Stimulated activated naive CD8-positive, alpha-beta T cell treated with anti-CD3 and anti-CD28 coated beads, Interleukin-15, Interleukin-2, amounts not matched to agents 100 U/mL and 50 U/mL, for 24 hours (primary cell): ENCODE results near the gene AVPR1B.

Source experiments
- ATAC-seq: fragments of 150-1000 bp; cut with Tn5 transposase; one replicate; pipeline ENCODE4 v1.10.0; 2021
- DNase-seq: peaks from one replicate; pipeline ENCODE4 v3.0.0; 2021

Gene AVPR1B

DNA sequence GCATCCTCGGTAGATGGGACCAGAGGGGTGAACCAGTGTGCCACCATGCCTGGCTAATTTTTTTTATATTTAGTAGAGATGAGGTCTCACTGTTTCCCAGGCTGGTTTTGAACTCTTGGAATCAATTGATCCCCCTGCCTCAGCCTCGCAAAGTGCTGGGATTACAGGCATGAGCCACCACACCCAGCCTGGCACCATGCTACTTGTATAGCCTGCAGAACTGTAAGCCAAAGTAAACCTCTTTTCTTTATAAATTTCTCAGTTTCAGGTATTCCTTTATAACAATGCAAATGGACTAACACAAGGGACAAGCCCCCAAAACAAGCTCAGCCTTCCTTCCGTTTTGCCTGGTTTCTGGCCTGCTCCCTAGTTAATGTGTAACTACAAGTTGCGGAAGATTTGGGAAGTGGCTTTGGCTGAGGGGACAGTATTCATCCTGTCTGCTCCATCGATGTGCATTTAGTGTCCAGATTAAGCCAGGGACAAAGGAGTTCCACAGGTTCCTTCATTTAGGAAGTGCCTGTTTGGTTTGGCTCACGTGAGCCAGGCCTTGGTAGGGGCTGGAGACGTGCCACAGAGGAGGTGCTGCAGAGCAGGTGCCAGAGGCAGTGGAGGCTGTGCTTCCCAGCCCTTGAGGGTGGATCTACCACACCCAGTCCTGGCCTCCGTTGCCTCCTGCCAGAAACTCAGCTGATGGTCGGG, 4.4 kb downstream of the AVPR1B start:
- DNase-seq (no peak), ATAC-seq (no peak)

DNA sequence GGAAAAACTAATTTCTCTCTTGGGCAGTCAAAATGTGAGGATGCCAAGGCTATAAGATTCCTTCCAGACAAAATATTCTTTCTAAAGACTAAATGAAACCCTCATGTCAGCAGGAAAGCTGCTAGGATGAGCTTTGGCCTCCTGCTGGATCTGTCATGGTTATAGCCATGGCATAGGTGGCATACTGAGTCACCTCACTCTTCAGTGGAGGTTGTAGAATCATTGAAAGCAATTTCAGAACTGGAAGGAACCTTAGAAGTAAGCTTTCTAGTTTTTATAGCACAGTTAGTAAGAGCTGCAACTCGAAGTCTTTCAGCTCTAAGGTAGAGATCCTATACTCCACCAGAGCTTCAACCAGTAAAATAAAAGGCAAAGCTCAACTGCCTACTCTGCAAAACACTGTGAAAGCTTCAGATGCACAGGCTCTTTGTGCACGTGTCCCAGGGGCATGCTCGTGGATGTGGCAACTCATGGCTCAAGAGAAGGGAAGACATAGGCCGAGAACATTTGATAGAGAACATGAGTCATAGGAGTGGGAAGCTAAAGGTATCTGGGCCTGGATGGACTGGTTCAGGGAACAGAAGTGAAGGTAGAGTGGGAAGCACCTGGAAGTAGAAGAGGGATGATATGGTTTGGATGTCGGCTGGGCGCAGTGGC, 5.8 kb downstream of the AVPR1B start:
- ATAC-seq (no peak), DNase-seq (no peak)

DNA sequence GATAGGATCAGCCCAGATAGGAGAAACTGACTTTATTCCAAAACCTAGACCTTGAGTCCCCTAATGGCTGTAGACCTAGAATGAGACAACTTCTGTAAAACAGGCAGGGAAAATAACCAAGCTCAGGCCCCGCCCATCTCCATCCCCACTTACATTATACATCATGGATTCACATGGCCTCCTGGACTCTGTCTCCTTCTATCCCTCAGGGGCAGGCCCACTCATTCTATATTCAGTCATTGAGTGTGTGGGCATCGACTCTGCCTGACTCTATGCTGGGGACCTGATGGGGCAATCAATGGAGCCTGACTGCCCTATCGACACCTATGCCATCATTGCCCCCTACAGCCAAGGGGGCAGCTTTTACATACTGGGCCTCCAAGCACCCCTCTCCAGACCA, 6.4 kb downstream of the AVPR1B start:
- ATAC-seq (no peak), DNase-seq (no peak)

DNA sequence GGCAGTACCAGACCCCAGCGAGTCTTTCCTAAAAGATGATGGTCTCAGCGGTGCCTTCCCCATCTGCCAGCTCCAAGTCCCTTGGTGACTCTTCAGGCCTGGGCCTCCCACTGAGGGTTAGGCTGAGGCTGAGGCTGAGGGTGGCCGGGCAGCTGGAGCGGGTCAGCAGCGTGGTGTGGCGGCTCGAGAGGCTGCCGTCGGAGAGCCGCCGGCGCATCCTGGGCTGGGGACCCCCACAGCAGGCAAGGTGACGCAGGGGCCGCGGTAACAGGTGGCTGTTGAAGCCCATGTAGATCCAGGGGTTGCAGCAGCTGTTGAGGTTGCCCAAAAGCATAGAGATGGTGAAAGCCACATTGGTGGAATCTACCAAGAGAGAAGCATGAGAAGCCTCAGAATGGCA, 7.0 kb downstream of the AVPR1B start:
- DNase-seq = no peak
- no peak for ATAC-seq

DNA sequence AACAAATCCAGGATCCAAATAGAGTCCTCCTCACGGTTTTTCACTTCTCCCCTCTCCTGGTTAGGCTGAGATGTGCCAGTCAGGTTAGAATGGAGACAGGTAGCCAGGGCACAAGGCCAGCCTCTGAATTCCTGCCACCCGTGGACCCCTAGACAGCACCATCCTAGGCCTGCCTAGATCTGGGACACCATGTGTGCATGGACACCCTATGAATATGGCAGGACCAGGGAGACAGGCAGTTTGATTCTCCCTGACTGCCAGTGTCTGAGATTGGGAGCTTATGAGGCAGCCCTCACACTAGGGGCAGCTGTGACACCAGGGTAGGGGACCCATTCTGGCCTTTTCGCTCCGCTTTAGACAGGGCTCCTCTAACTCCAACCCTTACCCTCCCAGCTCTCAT, 7.5 kb downstream of the AVPR1B start:
- DNase-seq = no peak
- ATAC-seq = no peak

DNA sequence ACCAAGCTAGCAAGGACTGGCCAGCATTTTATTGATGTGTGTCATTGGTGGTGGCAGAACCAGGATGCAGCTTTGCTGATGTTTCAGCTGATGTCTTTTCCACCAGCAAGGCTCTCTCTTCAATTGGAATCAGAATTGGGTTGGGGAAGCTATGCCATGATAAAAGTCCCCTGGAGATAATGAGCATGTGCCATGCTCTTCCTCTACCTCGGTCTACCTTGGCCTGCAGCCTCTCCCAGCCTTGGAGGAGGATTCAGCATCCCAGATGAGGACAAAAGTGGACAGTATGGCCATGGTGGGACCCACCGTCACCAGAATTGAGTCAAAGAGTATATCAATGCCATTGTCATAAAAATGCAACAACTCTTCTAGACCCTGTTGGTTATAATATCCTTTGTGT, 8.6 kb downstream of the AVPR1B start:
- DNase-seq = no peak
- no peak for ATAC-seq

DNA sequence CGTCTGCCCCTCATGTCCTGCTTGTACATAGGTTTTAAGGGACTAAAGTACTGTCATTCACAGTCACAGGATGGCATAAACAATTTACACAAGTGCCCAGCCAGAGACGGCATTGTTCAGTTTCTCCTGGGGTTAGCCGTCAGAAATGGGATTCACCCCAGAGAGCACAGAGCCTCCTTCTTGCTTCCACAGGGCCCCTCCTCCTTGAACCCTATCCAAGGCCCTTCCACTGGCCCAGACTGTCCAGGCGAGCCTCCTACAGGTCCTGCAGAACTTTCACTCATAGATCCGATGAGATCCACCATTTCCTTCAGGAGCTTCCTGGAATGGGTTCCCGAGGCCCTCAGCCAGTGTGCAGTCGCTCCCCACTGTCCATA, 10.0 kb downstream of the AVPR1B start:
- DNase-seq (no peak), ATAC-seq (no peak)

DNA sequence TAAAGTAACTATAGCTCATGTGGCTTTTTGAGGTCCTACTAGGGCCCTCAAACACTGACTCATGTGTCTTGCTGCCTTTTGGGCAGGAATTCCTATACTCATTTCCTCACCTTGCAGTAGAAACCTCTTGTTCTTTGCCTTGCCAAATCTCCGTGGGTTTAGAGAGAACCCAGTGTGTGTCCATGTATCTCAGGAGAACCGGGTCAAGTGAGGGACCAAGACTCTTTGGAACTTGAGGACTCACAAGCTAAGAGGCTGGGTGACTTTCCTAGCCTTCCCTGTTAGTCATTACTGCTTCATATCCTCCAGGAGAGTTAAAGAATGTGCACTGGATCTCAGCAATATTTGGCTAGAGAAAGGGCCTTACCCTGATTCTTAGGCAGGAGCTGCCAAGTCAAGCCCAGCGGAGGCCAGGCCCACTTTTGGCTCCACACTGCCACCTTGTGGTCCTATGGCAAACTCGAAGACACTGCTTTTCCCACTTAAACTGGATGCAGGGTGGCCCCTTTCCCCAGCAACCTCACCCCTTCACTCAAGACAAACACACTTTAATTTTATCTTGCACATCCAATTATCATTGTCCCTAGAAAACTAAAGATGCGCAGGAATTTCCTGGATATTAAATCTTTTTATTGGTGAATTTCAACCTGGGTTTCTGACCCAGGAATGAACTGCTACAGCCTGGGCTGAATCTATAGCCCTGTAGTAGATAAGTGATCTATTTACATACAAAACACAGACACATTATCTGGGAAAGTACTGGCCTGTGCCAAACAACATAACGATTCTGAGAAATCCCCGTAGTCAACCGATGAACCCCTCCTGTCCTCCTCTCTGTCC, 10.6 kb downstream of the AVPR1B start:
- peak; percentile 71 for ATAC-seq
- DNase-seq = peak; percentile 83

DNA sequence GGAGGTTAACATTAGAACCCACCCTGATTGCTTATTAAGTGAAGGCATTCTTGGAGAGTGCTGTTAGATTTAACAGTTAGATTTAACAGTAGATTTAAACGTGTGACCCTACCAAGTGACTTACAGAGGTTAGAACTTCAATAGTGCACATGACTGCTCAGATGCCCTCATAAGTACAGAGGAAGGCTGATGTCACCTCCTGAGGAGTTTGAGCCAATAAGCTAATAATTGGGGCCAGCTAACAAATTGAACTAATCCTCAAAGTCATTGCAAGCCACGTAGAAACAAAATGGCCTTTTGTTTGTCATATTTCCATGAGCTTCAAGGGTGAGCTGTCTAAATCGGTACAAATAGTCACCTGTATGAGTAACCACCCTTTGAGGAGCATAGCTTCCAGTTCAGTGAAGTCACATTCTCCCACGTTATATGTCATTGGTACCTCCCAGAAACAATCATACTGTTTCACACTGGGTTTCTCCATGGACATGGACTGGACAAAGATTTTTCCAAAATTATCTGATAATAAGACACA, 11.7 kb downstream of the AVPR1B start:
- no peak for ATAC-seq
- no peak for DNase-seq

DNA sequence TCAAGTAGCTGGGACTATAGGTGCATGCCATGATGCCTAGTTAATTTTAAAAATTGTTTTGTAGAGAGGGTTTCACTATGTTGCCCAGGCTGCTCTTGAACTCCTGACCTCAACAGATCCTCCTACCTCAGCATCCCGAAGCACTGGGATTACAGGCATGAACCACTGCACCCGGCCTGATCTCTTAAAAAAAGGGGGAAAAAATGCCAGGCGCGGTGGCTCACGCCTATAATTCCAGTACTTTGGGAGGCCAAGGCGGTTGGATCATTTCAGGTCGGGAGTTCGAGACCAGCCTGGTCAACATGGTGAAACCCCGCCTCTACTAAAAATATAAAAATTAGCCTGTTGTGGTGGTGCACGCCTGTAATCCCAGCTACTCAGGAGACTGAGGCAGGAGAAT, 13.2 kb downstream of the AVPR1B start:
- DNase-seq (no peak), ATAC-seq (no peak)

DNA sequence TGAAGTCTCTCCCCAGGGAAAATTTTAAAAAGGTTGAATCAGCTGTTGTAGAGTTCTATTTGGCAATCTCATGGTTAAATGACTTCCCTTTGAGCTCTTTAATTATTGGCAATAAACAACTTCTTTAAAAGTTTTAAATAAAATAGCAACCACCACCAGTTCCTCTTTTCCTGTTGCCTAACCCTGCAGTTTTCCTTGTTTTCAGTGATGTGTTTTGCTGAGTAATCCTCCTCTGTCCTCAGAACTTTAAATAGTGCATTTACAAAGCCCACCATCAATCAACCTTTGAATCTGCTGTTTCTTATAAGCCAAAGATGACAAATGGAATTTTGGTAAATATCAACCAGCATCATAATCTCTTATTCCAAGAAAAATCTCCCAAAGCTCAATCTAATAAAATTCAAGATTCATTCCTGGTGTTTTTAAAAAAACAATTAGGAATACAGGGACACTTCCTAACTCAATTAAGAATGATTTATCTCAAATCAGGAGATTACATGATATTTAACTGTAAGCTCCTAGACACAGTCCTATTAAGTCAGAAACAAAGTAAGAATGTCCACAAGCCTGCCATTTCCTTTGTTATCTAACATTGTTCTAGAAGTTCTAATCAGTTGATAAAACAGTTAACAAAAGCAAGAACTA, 14.8 kb downstream of the AVPR1B start:
- no peak for ATAC-seq

DNA sequence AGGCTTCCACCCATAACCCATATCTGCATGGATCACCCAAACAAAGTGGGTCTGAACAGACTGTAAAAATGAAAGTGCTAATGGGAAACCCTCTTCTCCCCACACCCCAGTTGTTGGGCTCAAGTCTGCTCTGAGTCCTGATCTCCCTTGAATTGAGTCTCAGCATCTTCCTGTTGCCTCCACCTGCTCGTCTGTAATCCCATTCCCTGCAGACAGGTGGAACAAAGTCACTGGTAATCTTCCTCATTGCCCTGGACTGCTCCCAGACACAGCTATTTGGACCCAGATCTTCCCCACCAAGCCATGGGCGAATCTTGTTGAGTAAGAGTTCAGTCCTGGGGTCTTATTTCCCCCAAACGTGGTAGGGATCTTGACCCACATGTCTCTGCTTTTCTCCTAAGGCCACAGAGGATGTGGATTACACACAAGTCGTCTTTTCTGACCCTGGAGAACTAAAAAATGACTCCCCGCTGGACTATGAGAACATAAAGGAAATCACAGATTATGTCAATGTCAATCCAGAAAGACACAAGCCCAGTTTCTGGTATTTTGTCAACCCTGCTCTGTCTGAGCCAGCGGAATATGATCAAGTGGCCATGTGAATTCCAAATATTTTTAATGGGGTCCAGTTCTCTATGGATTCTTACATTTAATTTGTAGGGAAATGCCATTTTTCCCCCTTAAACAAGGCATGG, 15.7 kb downstream of the AVPR1B start:
- no peak for DNase-seq

More for the DNA sequence above, 14.8 kb downstream of the AVPR1B start:
- DNase-seq = no peak

DNA sequence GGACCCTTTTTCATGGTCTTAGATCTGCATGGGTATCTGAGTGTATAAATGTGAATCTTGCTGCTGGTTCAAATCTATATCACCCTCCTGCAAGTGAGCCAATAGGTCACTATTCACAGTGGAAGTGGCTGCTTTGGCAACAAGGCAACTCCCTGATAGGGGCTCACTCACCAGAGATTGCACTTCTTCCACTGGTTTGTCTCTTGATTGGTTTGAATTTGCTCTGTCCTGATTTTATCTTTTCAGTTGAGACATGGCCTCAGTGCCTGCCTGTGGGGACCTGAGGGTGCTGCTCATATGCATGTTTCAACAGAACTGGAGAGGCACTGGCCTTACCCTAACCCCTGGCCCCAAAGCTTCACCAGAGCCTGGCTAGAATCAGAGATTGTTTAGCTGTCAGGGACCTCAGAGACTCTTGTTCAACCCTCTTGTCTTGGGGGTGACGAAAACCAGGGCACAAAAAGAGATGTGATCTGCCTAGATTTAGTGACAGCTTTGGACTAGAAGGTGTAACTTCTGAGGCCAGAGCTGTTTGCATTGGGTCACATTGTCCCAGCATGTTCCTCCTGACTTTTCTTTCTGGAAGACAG, 16.9 kb downstream of the AVPR1B start:
- DNase-seq (no peak), ATAC-seq (no peak)

More for the DNA sequence above, 15.7 kb downstream of the AVPR1B start:
- ATAC-seq = no peak

DNA sequence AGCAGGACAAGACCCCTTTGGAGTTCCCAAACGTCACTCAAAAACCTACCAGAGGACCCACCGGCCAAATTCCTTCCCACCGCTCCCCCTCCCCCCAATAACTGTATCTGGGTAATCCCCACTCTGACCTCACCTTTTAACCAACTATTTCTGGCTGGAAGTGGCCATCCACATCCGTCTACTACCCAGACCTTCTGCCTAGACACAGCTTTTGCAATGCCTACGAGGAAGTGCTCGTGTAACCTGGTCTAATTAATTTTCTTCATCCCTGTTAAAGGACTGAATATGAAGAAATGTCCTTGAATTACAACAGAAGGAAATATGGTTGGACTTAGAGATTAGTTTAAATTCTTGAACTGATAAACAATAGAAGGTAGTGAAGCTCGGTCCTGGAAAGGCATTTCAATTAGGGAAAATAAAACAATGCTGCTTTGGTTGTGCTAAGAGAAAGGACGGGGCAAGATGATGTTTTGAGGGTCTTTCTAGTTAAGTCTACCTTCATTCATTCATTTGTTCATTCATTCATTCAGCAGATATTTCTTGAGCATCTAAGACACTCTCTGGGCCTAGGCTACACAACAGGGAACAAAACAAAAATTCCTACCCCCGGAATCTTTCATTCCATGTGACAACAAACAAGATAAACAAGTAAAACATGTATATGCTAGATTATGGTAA, 18.8 kb downstream of the AVPR1B start:
- no peak for DNase-seq
- no peak for ATAC-seq

DNA sequence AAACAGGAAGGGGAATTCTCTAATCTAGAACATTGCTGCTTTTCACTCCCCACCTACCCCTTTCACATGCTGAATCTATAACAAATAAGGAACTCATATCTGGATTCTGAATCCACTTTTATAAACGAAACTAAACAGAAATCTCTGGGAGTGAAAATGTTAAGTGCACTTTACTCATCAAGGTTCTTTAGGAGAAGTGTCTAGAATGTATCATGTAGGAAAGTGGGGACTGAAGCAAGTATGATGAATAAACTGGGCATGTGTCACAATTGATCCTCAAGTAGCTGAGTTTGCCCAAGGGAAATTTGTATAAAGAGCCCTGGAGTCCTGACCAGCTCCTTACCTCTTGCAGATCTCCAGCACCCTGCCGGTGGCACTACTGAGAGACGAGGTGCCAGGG, 19.8 kb downstream of the AVPR1B start:
- ATAC-seq (no peak), DNase-seq (no peak)

DNA sequence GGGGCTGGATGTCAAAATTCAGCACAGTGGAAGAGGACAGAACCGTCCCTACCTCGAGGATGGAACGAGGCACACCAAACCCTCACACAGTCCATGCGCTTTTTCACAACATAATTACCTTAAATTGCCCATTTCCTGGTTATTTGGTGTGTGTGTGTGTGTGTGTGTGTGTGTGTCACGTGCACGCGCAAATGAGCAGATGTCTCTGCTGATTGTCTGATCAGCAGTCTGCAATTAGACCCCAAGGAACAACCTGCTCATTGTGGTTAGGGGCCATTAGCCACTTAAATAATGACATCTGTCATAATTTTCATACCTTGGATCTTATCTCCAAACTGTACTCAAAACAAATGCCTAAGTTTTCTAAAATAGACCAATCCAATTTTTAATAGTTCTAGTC, 23.2 kb downstream of the AVPR1B start:
- no peak for ATAC-seq
- no peak for DNase-seq

DNA sequence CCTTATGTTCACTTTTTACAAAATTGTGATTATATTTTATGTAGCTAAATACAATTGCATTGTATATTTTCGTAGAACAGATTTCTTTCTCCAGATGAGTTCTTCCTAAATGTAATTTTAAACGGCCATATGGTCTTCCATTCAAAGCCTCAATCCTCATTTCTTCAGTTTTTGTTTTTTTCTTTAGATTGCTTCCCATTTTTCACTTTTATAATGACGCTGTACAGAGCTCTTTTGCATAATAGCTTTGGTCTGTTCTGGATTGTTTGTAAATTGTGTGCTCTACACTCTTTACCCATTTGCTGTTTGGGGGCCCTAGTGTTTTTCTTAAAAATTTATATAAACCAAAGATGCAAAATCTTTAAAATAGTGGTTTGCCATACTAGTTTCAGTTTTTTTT, 27.8 kb downstream of the AVPR1B start:
- no peak for ATAC-seq
- DNase-seq = no peak

DNA sequence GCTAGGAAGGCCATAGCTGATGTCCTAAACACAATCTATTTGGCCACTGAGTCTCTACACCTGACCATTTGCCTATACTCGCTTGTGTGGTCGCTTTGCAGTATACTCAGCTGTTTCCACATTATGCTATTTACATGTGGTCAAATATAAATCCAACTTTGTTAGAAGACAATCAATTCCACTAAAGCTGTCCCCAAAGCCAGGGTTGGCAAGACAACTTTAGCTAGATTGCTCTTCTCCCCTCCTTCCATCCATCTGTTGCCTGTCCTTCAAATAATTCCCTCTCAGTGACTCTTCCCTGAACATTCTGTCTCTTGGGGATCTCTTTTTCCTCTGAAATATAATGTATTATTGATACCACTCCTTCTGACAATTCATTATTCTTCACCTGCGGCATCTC, 30.1 kb downstream of the AVPR1B start:
- ATAC-seq = no peak
- no peak for DNase-seq

DNA sequence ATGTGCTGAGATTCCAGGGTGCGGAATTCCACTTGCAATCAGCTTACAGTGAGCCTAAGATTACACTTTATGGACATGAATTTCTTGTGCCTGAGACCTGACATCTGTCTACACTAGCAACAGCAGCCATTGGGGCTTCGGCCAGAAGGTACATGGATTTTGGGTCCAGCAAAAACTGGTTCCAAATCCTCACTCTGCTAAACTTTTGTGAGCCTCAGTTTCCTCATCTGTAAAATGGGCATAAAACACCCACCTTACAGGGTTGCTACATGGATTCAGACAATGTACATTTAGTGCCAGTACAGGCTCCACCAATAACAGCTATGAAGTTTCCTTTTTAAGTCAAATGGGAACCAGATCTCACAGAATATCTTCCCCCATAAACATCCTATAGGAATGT, 33.4 kb downstream of the AVPR1B start:
- ATAC-seq (no peak), DNase-seq (no peak)

DNA sequence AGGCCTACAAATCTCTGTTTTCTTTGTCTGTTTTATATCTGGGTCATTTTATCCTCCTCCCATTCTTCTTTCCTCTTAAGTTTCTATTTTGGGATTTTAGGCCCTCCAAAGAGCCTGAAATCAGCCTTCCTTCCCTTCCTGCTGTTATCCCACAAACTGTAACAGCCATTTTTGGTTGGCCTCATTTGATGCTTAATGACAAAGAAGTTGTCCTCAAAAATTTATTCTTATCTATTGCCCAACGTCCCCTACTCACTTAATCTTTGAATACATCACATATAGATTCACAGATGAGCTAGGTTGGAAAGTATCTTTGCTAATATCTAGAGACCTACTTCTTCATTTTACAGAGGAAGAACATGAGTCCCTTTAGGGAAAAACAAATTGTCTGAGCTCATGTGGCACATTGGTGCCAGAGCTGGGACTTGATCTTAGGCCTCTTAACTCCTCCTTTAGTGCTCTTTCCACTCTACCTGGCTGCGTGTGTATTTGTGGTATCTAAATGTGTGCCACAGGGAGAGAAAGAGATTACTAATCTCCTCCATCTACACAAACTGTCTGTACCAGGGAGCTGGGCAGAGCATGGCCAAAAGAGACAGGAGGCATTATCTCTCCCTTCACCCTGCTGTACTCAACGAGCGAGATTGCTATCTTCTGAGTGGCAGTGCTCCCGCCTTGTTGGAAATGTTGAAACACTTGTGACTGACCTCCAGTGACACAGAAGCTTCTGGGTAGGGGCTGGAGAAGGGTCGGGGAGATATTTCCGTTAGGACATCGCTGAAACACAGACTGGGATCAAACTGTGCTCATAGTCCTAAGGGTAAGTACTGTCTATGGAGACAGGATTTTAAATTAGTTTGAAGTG, 34.1 kb downstream of the AVPR1B start:
- DNase-seq (no peak), ATAC-seq (no peak)
